ENCODE results near the gene FMNL3. TPM values are rescaled to one million over a fixed set of nuclear protein-coding genes. Genes with fewer than 3 reads are reported as not detected.

The FMNL3 gene
- total and polyA plus RNA-seq, 2 of the 13 experiments (the other 11 are each of a cell fraction or from before 2014, with no cell fraction given): 0.44 to 1.1 TPM

DNA sequence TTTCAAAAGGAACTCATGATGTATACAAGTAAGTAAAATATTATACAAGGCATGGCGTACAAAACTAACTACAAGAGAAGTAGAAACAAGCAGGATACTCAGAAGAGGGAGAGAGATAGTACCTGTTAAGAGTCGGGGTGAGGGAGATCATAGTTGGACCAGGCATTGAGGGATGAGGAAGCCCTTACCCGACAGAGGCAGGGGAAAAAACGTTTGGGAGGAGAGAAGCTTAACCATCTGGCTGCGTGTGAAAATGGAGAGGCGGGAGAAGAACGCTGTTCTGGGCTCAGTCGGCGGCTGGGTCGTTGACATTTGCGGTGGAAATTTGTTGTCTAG is 575 bp upstream of the FMNL3 start (continued):
- TF ChIP-seq, protein P1, sequence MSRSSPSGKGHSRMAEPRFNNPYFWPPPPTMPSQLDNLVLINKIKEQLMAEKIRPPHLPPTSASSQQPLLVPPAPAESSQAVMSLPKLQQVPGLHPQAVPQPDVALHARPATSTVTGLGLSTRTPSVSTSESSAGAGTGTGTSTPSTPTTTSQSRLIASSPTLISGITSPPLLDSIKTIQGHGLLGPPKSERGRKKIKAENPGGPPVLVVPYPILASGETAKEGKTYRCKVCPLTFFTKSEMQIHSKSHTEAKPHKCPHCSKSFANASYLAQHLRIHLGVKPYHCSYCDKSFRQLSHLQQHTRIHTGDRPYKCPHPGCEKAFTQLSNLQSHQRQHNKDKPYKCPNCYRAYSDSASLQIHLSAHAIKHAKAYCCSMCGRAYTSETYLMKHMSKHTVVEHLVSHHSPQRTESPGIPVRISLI (CRISPR knock-in tag; IDR thresholded peaks at IDR 0.05; ENCODE audit: borderline replicate concordance): no peak
- TF ChIP-seq, protein P2, sequence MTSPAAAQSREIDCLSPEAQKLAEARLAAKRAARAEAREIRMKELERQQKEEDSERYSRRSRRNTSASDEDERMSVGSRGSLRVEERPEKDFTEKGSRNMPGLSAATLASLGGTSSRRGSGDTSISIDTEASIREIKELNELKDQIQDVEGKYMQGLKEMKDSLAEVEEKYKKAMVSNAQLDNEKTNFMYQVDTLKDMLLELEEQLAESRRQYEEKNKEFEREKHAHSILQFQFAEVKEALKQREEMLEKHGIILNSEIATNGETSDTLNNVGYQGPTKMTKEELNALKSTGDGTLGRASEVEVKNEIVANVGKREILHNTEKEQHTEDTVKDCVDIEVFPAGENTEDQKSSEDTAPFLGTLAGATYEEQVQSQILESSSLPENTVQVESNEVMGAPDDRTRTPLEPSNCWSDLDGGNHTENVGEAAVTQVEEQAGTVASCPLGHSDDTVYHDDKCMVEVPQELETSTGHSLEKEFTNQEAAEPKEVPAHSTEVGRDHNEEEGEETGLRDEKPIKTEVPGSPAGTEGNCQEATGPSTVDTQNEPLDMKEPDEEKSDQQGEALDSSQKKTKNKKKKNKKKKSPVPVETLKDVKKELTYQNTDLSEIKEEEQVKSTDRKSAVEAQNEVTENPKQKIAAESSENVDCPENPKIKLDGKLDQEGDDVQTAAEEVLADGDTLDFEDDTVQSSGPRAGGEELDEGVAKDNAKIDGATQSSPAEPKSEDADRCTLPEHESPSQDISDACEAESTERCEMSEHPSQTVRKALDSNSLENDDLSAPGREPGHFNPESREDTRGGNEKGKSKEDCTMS (CRISPR knock-in tag; conservative IDR thresholded peaks at IDR 0.05): no peak
- no peak for TF ChIP-seq ZSCAN12 (CRISPR knock-in tag; IDR thresholded peaks at IDR 0.05)

DNA sequence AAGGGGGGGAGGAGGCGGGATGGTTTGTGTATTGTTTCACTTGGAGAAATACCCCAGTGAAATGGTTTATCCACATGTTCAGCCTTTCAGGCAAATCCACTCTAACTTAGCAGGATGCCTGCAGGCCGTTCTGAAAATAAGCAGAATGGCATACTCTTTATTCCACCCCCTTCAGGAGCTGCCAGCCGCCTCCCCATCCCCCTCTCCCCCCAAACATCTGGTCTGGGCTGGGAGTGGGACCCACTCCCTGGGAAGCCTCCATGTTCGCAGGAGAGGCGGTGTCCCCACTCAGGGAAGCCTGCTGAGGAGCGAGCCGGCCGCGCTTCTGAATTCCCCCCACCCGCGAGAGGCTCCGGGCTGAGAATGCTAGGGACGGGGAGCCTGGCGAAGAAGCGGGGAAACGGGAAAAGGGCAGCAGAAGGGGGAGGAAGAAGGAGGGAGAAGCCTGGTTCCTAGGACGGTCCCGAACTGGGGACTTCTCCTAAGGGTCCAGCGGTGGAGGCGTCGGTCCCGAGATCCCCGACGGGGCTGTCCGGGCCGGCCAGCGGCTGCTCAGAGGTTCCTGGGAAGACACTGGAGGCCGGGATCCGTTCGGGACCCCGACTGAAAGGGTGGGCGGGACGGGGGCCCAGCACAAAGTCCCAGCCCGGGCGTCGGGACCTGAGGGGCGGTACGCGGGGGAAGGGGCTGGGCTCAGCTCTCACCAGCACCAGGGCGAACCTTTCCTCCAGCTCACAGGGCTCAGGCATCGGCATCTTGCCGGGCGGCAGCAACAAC is 666 bp downstream of the FMNL3 start:
- no peak for TF ChIP-seq NR2C2 (CRISPR knock-in tag; IDR thresholded peaks at IDR 0.05; ENCODE audit: borderline replicate concordance)
- no peak for TF ChIP-seq NRL (CRISPR knock-in tag; IDR thresholded peaks at IDR 0.05; ENCODE audit: borderline replicate concordance)
- 0 out of 2 replicates have a peak, but pooled peaks have one; percentile 2 for TF ChIP-seq KMT2B (CRISPR knock-in tag; IDR thresholded peaks at IDR 0.05)
- TF ChIP-seq TMF1 (CRISPR knock-in tag; IDR thresholded peaks at IDR 0.05; ENCODE audit: low read depth): no peak
- TF ChIP-seq ZNF3 (CRISPR knock-in tag; IDR thresholded peaks at IDR 0.05): no peak
- TF ChIP-seq MXD4 (CRISPR knock-in tag; IDR thresholded peaks at IDR 0.05): no peak
- 0 out of 2 replicates have a peak, but pooled peaks have one; percentile 14 for TF ChIP-seq PCBP1 (IDR thresholded peaks at IDR 0.05; ENCODE audit: borderline replicate concordance, low read depth, low read length)
- ChIA-PET CTCF (ENCODE audit: low intra/inter-chr PET ratio, low total read pairs) (interaction anchor here (1.3 to 2.1 kb wide), 3 partner anchors 19 to 69 kb away, joined by 3 to 31 read pairs (median 5); no protein-coding TSS in a partner anchor), POLR2A (interaction anchor here (1.6 to 2.4 kb wide), 2 partner anchors 33 to 35 kb away, joined by 4 to 10 read pairs; partner anchors contain the start of gene TMBIM6)
- no peak for DNase-seq (ENCODE audit: low spot score)
- 45% methylated on average over 35 of the region's 43 CpGs for WGBS (ENCODE audit: low lambda C conversion rate)
- peak overlapping the region; percentile 42 to 64 (median 54); a peak in 4 of 6 replicates for H3K4me3 ChIP-seq (replicated peaks in 1 of 3; ENCODE audit: insufficient read depth in 1 of 3, low read depth in 2 of 3, low read length in 3 of 3)
- no peak overlapping the region for H3K27ac ChIP-seq (ENCODE audit: extremely low read length, insufficient read depth, low read length)
- peaks cover 14% of the 10 kb centered on the region; the same call in 1 of the 2 replicates for H3K4me1 ChIP-seq (ENCODE audit: insufficient read depth, low read length)
- H4K20me1 ChIP-seq (ENCODE audit: insufficient read depth, low read length): no peaks in the 10 kb centered on the region
- H3K9me3 ChIP-seq (ENCODE audit: low read length): no peaks in the 10 kb centered on the region
- H3K79me2 ChIP-seq (ENCODE audit: insufficient read depth, low read length): no peaks in the 10 kb centered on the region
- peak overlapping the region; percentile 57 for H3K4me2 ChIP-seq (ENCODE audit: low read depth, low read length)
- in situ Hi-C loops (cut with HindIII; ENCODE audit: extremely low pct_ligation_motif_present, low pct_unique_long_range_greater_than_20kb) (loop anchor here (5.0 kb wide), 1 partner anchor 64 kb away; no protein-coding TSS in a partner anchor), intact Hi-C loops (cut with micrococcal nuclease; ENCODE audit: unreplicated experiment) (loop anchor here (1.0 kb wide), 1 partner anchor 62 kb away; no protein-coding TSS in a partner anchor)
- peaks cover 0 to 12% of the 10 kb centered on the region in 2 experiments; a peak in 1 of 5 replicates for H3K27me3 ChIP-seq (ENCODE audit: control insufficient read depth in 1 of 2, insufficient read depth in 2 of 2, low read length in 2 of 2)
- H3K9ac ChIP-seq (ENCODE audit: insufficient read depth, low read depth, low read length): peak overlapping the region; percentile 29; the same call in 1 of the 2 replicates
- H2AFZ ChIP-seq (ENCODE audit: low read length): no peak overlapping the region
- BruUV-seq (replicated peaks): no TSS peak
- FAIRE-seq: no peak
- no peaks in the 10 kb centered on the region for H3K36me3 ChIP-seq (replicated peaks in 1 of 2; ENCODE audit: control insufficient read depth in 1 of 2, insufficient read depth in 2 of 2, low read length in 2 of 2)
- ATAC-seq: peak; percentile 32
